BE2C (cell line): ENCODE results near the gene ZNF496.

Source experiments
- DNase-seq: peaks from one replicate; pipeline ENCODE4 v3.0.0-alpha.2; 2020
- H3K27me3 ChIP-seq: fragments of 250-450 bp; sonication (Bioruptor Pico); 2 replicates; pipeline ENCODE4 v1.5.1; 2020; ENCODE audit warnings: mild to moderate bottlenecking
- H3K36me3 ChIP-seq: fragments of 250-450 bp; sonication (Bioruptor Pico); 2 replicates; pipeline ENCODE4 v1.5.1; 2020; ENCODE audit warnings: mild to moderate bottlenecking
- H3K4me1 ChIP-seq: fragments of 250-450 bp; sonication (Bioruptor Pico); 2 replicates; pipeline ENCODE4 v1.5.1; 2020
- H3K4me3 ChIP-seq: 2 replicates; pipeline ENCODE4 v1.5.1; 2011; ENCODE audit warnings: low read depth, low read length
- H3K9me3 ChIP-seq: fragments of 250-450 bp; sonication (Bioruptor Pico); 2 replicates; pipeline ENCODE4 v1.5.1; 2020
- TF ChIP-seq, protein P1 (sequence below): IDR thresholded peaks from 2 replicates; pipeline ENCODE4 v1.5.1; 2012; ENCODE audit warnings: mild to moderate bottlenecking, low read depth, low read length

ZNF496 gene

DNA sequence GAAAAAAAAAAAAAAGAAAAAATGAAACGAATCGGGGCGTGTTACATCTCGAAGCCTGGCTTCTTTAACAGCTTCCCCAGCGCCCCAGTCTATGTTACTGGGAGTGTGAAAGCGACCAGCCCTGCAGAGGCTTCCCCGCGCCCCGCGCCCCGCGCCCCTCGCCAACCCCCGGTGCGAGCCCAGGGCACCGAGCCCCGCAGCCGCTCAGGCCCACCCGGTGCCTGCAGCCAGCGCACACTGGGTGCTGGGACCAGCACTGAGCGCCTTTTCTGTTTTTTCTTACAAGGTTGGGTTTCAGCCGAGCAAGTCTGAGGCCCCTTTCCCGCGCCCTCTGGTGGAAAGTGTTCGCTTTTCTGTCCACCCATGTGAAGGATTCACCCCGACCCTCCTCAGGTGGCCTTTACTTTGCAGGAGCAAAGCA, 42.1 kb upstream of the ZNF496 start:
- TF ChIP-seq, protein P1, sequence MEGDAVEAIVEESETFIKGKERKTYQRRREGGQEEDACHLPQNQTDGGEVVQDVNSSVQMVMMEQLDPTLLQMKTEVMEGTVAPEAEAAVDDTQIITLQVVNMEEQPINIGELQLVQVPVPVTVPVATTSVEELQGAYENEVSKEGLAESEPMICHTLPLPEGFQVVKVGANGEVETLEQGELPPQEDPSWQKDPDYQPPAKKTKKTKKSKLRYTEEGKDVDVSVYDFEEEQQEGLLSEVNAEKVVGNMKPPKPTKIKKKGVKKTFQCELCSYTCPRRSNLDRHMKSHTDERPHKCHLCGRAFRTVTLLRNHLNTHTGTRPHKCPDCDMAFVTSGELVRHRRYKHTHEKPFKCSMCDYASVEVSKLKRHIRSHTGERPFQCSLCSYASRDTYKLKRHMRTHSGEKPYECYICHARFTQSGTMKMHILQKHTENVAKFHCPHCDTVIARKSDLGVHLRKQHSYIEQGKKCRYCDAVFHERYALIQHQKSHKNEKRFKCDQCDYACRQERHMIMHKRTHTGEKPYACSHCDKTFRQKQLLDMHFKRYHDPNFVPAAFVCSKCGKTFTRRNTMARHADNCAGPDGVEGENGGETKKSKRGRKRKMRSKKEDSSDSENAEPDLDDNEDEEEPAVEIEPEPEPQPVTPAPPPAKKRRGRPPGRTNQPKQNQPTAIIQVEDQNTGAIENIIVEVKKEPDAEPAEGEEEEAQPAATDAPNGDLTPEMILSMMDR = peak; percentile 27
- DNase-seq = peak; percentile 25
- Histone ChIP-seq H3K4me1 (no peaks in the 10 kb centered on the region), H3K4me3 (no peak overlapping the region), H3K27me3 (no peaks in the 10 kb centered on the region; the same call in 1 of the 2 replicates), H3K36me3 (no peaks in the 10 kb centered on the region), H3K9me3 (no peaks in the 10 kb centered on the region)

DNA sequence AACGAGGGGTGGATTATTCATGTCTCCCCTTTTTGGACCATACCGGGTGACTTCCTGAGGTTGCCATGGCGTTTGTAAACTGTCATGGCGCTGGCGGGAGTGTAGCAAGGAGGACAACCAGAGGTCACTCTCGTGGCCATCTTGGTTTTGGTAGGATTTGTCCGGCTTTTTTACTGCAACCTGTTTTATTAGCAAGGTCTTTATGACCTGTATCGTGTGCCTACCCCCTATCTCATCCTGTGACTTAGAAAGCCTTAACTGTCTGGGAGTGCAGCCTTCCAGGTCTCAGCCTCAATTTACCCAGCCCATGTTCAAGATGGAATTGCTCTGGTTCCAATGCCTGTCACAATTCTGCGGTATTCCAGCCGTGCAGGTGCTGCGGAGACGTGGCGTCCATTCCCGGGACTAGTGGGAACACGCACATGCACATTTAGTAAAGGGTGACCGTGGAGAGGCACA, 40.2 kb upstream of the ZNF496 start:
- Histone ChIP-seq H3K36me3 (no peaks in the 10 kb centered on the region), H3K4me1 (no peaks in the 10 kb centered on the region), H3K27me3 (no peaks in the 10 kb centered on the region; the same call in 1 of the 2 replicates), H3K4me3 (no peak overlapping the region), H3K9me3 (no peaks in the 10 kb centered on the region)
- no peak for DNase-seq
- TF ChIP-seq, protein P1 = no peak

DNA sequence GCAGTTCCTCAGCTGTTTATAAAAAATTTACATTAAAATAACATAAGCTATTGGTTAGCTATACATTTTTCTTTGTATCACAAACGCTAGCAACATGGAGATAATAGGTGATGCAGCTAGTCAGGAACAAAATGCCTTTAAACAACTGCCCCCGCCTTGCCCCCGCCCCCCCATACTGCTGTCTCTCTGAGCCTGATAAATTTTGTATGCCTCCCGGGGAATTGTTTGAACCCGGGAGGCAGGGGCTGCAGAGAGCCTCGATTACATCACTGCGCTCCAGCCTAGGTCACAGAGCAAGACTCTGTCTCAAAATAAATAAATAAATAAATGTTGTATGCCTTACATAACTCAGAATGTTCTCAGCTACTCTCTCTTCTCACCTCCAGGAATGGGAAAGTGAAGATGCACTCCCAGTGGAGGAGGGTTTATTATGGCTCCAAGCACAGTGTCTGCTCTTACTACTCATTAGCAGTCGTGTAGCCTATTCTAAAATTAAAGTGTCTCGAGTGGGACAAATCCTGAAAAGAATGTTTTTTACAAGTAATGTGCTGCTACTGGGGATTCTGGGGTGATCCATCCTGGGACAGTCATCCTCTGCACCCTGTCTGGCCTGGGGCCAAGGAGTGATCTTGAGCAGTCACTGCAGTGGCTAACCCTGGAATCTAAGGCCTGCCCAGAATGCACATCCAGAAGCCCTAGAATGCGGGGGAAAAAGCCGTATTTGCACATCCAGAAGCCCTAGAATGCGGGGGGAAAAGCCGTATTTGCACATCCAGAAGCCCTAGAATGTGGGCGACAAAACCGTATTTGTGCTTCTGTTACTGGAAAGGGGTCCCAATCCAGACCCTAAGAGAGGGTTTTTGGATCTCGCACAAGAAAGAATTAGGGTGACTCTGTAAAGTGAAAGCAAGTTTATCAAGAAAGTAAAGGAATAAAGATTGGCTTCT, 39.4 kb upstream of the ZNF496 start:
- TF ChIP-seq, protein P1 = no peak
- Histone ChIP-seq H3K27me3 (no peaks in the 10 kb centered on the region; the same call in 1 of the 2 replicates), H3K36me3 (no peaks in the 10 kb centered on the region), H3K4me3 (no peak overlapping the region), H3K9me3 (no peaks in the 10 kb centered on the region), H3K4me1 (no peaks in the 10 kb centered on the region)
- no peak for DNase-seq

DNA sequence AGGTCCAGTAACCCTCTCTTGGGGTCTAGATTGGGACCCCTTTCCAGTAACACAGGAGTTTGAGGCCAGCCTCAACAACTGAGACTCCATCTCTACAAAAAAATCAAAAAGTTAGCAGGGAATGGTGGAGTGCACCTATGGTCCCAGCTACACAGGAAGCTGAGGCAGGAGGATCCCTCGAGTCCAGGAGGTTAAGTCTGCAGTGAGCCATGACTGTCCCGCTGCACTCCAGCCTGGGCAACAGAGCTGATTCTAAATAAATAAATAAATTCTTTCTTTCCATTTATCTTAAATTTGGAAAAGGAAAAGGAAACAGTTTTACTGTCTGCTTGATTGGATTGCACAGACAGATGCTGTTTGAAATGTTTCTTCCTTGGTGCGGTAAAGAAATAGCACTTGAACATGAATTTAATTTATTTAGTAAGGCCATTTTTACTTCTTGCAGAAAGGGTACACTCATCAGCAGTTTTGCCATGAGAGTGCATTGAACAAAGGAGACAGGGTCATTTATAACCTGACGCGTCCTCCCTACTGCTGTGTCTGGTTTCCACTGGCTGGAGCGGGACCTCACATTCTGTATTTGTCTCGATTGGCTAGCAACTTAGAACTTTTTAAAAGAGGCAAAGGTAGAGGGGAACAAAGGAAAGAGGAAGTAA, 37.0 kb upstream of the ZNF496 start:
- no peaks in the 10 kb centered on the region for H3K4me1 ChIP-seq
- no peak for DNase-seq
- TF ChIP-seq, protein P1 = no peak
- no peak overlapping the region for H3K4me3 ChIP-seq
- H3K27me3 ChIP-seq = no peaks in the 10 kb centered on the region; the same call in 1 of the 2 replicates
- no peaks in the 10 kb centered on the region for H3K36me3 ChIP-seq
- no peaks in the 10 kb centered on the region for H3K9me3 ChIP-seq

DNA sequence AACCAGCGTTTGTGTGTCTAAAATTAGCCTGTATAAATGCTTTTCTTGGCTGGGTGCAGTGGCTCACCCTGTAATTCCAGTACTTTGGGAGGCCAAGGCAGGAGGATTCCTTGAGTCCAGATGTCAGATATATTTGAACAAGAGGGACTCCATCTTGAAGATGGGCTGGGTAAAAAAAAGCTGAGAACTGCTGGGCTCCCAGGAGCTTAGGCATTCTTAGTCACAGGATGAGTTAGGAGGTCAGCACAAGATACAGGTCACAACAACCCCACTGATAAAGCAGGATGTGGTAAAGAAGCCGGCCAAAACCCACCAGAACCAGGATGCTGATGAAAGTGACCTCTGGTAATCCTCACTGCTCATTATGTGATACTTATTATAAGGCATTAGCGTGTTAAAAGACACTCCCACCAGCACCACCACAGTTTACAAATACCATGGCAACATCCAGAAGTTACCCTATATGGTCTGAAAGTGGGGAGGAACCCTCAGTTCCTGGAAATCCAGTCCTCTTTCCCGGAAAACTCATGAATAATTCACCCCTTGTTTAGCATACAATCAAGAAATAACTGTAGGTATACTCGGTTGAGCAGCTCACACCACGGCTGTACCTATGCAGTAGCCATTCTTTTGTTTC, 36.2 kb upstream of the ZNF496 start:
- H3K9me3 ChIP-seq = no peaks in the 10 kb centered on the region
- no peaks in the 10 kb centered on the region; the same call in 1 of the 2 replicates for H3K27me3 ChIP-seq
- H3K36me3 ChIP-seq = no peaks in the 10 kb centered on the region
- no peak for DNase-seq
- no peaks in the 10 kb centered on the region for H3K4me1 ChIP-seq
- H3K4me3 ChIP-seq = no peak overlapping the region
- TF ChIP-seq, protein P1 = no peak
